HL-60 (cell line): ENCODE data around the gene MT1H.

Experiments used
- DNase-seq, 2 experiments: peaks; one replicate each; pipeline ENCODE4 v3.0.0-alpha.2; 2010 to 2020; ENCODE audit warnings: low read depth in 1 of 2, low spot score in 1 of 2
- H3K27ac ChIP-seq: fragments of 250-450 bp; sonication (Bioruptor Pico); replicated peaks from 2 replicates; pipeline ENCODE4 v1.5.1; 2020; ENCODE audit warnings: mild to moderate bottlenecking, moderate library complexity
- H3K27me3 ChIP-seq: fragments of 250-450 bp; sonication (Bioruptor Pico); 2 replicates; pipeline ENCODE4 v1.5.1; 2021; ENCODE audit warnings: mild to moderate bottlenecking, moderate library complexity; ENCODE audit not compliant: insufficient read depth, poor library complexity, severe bottlenecking
- H3K4me3 ChIP-seq: replicated peaks from 2 replicates; pipeline ENCODE4 v1.5.1; 2011; ENCODE audit warnings: mild to moderate bottlenecking, control low read depth, low read length; ENCODE audit not compliant: insufficient read depth
- GABPA ChIP-seq: IDR thresholded peaks from 2 replicates; pipeline ENCODE4 v1.6.1; 2012; ENCODE audit warnings: low read depth
- POLR2AphosphoS5 ChIP-seq: IDR thresholded peaks from 2 replicates; pipeline ENCODE4 v1.6.1; 2012; ENCODE audit warnings: low read depth
- SPI1 ChIP-seq: IDR thresholded peaks from 2 replicates; pipeline ENCODE4 v1.6.1; 2012; ENCODE audit warnings: low read depth, mild to moderate bottlenecking, borderline replicate concordance
- TF ChIP-seq, protein P1 (sequence below): IDR thresholded peaks from one replicate; pipeline ENCODE4 v1.5.1; 2011; ENCODE audit warnings: low read length, control low read depth, inconsistent platforms; ENCODE audit not compliant: insufficient read depth
- TF ChIP-seq, protein P2 (sequence below): IDR thresholded peaks from 2 replicates; pipeline ENCODE4 v1.6.1; 2012; ENCODE audit warnings: low read depth; ENCODE audit not compliant: insufficient replicate concordance

Gene MT1H

GRCh38 chr16:56626685-56627084 lies 42.9 kb upstream of the MT1H start:
- peaks cover 35% of the 10 kb centered on the region for H3K27me3 ChIP-seq
- H3K27ac ChIP-seq, result no peak overlapping the region
- TF ChIP-seq, protein P1, sequence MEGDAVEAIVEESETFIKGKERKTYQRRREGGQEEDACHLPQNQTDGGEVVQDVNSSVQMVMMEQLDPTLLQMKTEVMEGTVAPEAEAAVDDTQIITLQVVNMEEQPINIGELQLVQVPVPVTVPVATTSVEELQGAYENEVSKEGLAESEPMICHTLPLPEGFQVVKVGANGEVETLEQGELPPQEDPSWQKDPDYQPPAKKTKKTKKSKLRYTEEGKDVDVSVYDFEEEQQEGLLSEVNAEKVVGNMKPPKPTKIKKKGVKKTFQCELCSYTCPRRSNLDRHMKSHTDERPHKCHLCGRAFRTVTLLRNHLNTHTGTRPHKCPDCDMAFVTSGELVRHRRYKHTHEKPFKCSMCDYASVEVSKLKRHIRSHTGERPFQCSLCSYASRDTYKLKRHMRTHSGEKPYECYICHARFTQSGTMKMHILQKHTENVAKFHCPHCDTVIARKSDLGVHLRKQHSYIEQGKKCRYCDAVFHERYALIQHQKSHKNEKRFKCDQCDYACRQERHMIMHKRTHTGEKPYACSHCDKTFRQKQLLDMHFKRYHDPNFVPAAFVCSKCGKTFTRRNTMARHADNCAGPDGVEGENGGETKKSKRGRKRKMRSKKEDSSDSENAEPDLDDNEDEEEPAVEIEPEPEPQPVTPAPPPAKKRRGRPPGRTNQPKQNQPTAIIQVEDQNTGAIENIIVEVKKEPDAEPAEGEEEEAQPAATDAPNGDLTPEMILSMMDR, result no peak
- TF ChIP-seq, protein P2, sequence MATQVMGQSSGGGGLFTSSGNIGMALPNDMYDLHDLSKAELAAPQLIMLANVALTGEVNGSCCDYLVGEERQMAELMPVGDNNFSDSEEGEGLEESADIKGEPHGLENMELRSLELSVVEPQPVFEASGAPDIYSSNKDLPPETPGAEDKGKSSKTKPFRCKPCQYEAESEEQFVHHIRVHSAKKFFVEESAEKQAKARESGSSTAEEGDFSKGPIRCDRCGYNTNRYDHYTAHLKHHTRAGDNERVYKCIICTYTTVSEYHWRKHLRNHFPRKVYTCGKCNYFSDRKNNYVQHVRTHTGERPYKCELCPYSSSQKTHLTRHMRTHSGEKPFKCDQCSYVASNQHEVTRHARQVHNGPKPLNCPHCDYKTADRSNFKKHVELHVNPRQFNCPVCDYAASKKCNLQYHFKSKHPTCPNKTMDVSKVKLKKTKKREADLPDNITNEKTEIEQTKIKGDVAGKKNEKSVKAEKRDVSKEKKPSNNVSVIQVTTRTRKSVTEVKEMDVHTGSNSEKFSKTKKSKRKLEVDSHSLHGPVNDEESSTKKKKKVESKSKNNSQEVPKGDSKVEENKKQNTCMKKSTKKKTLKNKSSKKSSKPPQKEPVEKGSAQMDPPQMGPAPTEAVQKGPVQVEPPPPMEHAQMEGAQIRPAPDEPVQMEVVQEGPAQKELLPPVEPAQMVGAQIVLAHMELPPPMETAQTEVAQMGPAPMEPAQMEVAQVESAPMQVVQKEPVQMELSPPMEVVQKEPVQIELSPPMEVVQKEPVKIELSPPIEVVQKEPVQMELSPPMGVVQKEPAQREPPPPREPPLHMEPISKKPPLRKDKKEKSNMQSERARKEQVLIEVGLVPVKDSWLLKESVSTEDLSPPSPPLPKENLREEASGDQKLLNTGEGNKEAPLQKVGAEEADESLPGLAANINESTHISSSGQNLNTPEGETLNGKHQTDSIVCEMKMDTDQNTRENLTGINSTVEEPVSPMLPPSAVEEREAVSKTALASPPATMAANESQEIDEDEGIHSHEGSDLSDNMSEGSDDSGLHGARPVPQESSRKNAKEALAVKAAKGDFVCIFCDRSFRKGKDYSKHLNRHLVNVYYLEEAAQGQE, result no peak
- no peak for TF ChIP-seq POLR2AphosphoS5
- TF ChIP-seq GABPA, result no peak
- no peak for TF ChIP-seq SPI1
- peak overlapping the region; percentile 46 for H3K4me3 ChIP-seq
- no peak for DNase-seq

DNA sequence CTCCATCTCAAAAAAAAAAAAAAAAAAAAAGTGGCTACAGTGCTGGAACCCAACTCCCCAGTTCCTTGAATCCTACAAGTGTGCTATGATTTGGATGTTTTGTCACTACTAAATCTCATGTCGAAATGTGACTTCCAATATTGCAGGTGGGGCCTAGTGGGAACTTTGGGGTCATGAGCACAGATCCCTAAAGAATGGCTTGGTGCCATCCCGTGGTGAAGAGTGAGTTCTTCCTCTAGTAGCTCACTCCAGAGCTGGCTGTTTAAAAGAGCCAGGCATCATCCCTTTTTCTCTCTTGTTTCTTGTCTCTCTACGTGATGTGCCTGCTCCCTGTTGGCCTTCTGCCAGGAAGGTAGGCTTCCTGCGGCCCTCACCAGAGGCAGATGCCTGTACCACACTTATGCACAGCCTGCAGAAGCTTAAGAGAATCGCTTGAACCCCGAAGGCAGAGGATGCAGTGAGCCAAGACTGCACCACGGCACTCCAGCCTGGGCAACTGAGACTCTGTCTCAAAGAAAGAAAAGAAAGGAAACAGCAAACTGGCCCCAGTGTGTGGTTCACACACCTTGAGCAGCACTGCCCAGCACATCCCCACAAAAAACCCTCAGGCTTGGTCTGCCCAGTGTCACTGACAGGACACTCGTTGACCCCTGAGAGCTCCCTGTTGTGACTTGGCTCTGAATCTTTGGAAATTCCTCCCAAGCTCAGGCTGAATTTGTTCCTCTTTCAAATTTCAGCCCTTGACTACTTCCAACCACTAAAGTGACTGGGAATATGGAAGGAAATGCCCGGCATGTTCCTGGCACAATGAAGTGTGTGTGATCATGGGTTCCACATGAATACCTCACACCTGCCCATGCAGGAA lies 40.9 kb upstream of the MT1H start:
- Histone ChIP-seq H3K4me3 (no peak overlapping the region), H3K27me3 (peaks cover 49% of the 10 kb centered on the region), H3K27ac (no peak overlapping the region)
- TF ChIP-seq, protein P2, result no peak
- no peak for DNase-seq

DNA sequence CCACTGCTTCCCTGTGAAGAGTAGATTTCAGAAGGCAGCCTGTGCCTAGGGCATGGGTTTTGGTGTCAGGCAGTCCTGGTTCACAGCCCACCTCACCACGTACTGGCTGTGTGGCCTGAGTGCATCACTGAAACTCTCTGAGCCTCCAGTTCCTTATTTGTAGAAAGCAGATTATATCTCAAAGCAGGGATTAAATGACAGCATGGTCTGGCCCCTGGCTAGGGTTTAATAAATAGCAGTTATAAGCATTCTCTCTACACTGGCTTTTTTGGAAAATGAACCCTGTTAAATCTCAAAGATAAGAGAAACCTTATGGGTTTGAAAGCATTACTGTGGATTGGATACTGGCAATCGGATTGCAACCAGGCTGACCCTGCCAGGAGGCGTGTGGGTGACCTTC lies 40.1 kb upstream of the MT1H start:
- Histone ChIP-seq H3K27ac (no peak overlapping the region), H3K27me3 (peaks cover 56% of the 10 kb centered on the region)

More for the DNA sequence above, 40.1 kb upstream of the MT1H start:
- no peak for DNase-seq
- H3K4me3 ChIP-seq, result no peak overlapping the region
- TF ChIP-seq, protein P1, result no peak
- TF ChIP-seq SPI1, result no peak
- TF ChIP-seq POLR2AphosphoS5, result no peak
- TF ChIP-seq, protein P2, result no peak
- no peak for TF ChIP-seq GABPA
